Panc1 (cell line): Measurements from ENCODE around the gene BRAT1.

Experiments
- CTCF ChIP-seq: fragments of 450-650 bp; IDR thresholded peaks from 2 replicates; pipeline ENCODE4 v1.5.1; 2017; ENCODE audit warnings: mild to moderate bottlenecking
- POLR2AphosphoS5 ChIP-seq: IDR thresholded peaks from 2 replicates; pipeline ENCODE4 v1.6.1; 2012; ENCODE audit warnings: mild to moderate bottlenecking, low read depth, low read length, moderate library complexity
- REST ChIP-seq, 2 experiments: IDR thresholded peaks; 2 replicates each; pipeline ENCODE4 v1.6.1; 2011 to 2012; ENCODE audit warnings: low read depth in 2 of 2, control low read depth in 1 of 2, low read length in 1 of 2, mild to moderate bottlenecking in 1 of 2, moderate library complexity in 1 of 2; ENCODE audit not compliant: insufficient read depth in 1 of 2
- TCF7L2 ChIP-seq: IDR thresholded peaks from 2 replicates; pipeline ENCODE4 v1.6.1; 2011; ENCODE audit warnings: mild to moderate bottlenecking, low read depth, low read length, inconsistent platforms

GRCh38 chr7:2551418-2551817 lies 3.9 kb downstream of the BRAT1 start:
- no peak for TF ChIP-seq CTCF
- no peak for TF ChIP-seq POLR2AphosphoS5
- no peak for TF ChIP-seq REST (IDR thresholded peaks at IDR 0.05; ENCODE audit: insufficient read depth in 1 of 2, low read depth in 2 of 2, low read length in 1 of 2)
- TF ChIP-seq TCF7L2: no peak
